ENCODE data around the gene HMOX2. TPM values are rescaled to one million over a fixed set of nuclear protein-coding genes. Genes with fewer than 3 reads are reported as not detected.
A peak's percentile ranks its signal among the peaks of the same experiment; 100 is the strongest.

The HMOX2 gene
- total RNA-seq, 1 experiment from 2014 or later = 42.6 TPM

- Mint-ChIP-seq H3K4me3 (no peak overlapping the region), H3K9me3 (no peaks in the 10 kb centered on the region), H3K36me3 (peaks cover 23% of the 10 kb centered on the region), H3K4me1 (peaks cover 18% of the 10 kb centered on the region), H3K27ac (no peak overlapping the region), H3K27me3 (ENCODE audit: low read depth) (no peaks in the 10 kb centered on the region)
- POLR2A ChIA-PET = no interaction called here
- TF ChIP-seq ZNF121 (CRISPR knock-in tag; IDR thresholded peaks at IDR 0.05) (peak; percentile 43; the same call in 1 of the 2 replicates), ELF4 (CRISPR knock-in tag; IDR thresholded peaks at IDR 0.05; ENCODE audit: low read depth) (no peak)
- ATAC-seq (no peak), DNase-seq (ENCODE audit: low spot score) (no peak)
- CTCF ChIA-PET = interaction anchor here (0.9 kb wide), 1 partner anchor 24 kb away, joined by 5 read pairs; no protein-coding TSS in a partner anchor
Observed at GRCh38 chr16:4428500-4428899, 47.7 kb upstream of the HMOX2 start.

- Mint-ChIP-seq H3K27ac (no peak overlapping the region), H3K4me3 (no peak overlapping the region), H3K27me3 (ENCODE audit: low read depth) (no peaks in the 10 kb centered on the region), H3K4me1 (peaks cover 13% of the 10 kb centered on the region), H3K36me3 (peaks cover 36% of the 10 kb centered on the region), H3K9me3 (no peaks in the 10 kb centered on the region)
- CTCF ChIA-PET = no interaction called here
- no peak for TF ChIP-seq ARID4B (CRISPR knock-in tag; IDR thresholded peaks at IDR 0.05; ENCODE audit: borderline replicate concordance)
- no peak for TF ChIP-seq ATF6 (CRISPR knock-in tag; IDR thresholded peaks at IDR 0.05)
- TF ChIP-seq ESRRA (CRISPR knock-in tag; IDR thresholded peaks at IDR 0.05; ENCODE audit: borderline replicate concordance) = no peak
- TF ChIP-seq PRDM15 (CRISPR knock-in tag; IDR thresholded peaks at IDR 0.05) = no peak
- TF ChIP-seq ETV6 (CRISPR knock-in tag; IDR thresholded peaks at IDR 0.05) = no peak
- no peak for TF ChIP-seq ZNF671 (CRISPR knock-in tag; IDR thresholded peaks at IDR 0.05)
- TF ChIP-seq SMAD4 (CRISPR knock-in tag; IDR thresholded peaks at IDR 0.05) = no peak
- no peak for TF ChIP-seq CBFB (CRISPR knock-in tag; IDR thresholded peaks at IDR 0.05; ENCODE audit: low read depth)
- TF ChIP-seq GRHL2 (CRISPR knock-in tag; IDR thresholded peaks at IDR 0.05; ENCODE audit: insufficient replicate concordance, severe bottlenecking) = no peak
- TF ChIP-seq NR2C2 (CRISPR knock-in tag; IDR thresholded peaks at IDR 0.05) = no peak
- no peak for TF ChIP-seq NFATC4 (CRISPR knock-in tag; IDR thresholded peaks at IDR 0.05)
- no peak for TF ChIP-seq MLX (CRISPR knock-in tag; IDR thresholded peaks at IDR 0.05)
- no peak for TF ChIP-seq TP53 (CRISPR knock-in tag; IDR thresholded peaks at IDR 0.05)
- no peak for TF ChIP-seq ZBTB21 (CRISPR knock-in tag; IDR thresholded peaks at IDR 0.05; ENCODE audit: borderline replicate concordance)
- TF ChIP-seq ZNF263 (CRISPR knock-in tag; IDR thresholded peaks at IDR 0.05; ENCODE audit: low read depth) = no peak
- TF ChIP-seq ERG (CRISPR knock-in tag; IDR thresholded peaks at IDR 0.05) = no peak
- no peak for TF ChIP-seq KAT7 (CRISPR knock-in tag; IDR thresholded peaks at IDR 0.05; ENCODE audit: borderline replicate concordance)
- ATAC-seq (no peak), DNase-seq (ENCODE audit: low spot score) (no peak)
- POLR2A ChIA-PET = no interaction called here
Observed at GRCh38 chr16:4431023-4431422, 45.2 kb upstream of the HMOX2 start.

Measured in WTC11 (cell line).